ENCODE data around the gene FAF2. TPM values are rescaled to one million over a fixed set of nuclear protein-coding genes. Genes with fewer than 3 reads are reported as not detected.

The FAF2 gene
- total RNA-seq, 4 donors from 2014 or later = 21.2 to 27.3 (median 23.9) TPM

GRCh38 chr5:176466245-176466871 lies 18.2 kb downstream of the FAF2 start:
- peaks cover 12 to 28% (median 25%) of the 10 kb centered on the region in 4 donors for H3K4me1 ChIP-seq
- H3K9me3 ChIP-seq = no peaks in the 10 kb centered on the region
- 47% methylated on average over 6 of the region's 6 CpGs for WGBS
- H3K27me3 ChIP-seq = no peaks in the 10 kb centered on the region
- TF ChIP-seq EP300 (IDR thresholded peaks at IDR 0.05) (no peak), CTCF (IDR thresholded peaks at IDR 0.05) (no peak), POLR2A (IDR thresholded peaks at IDR 0.05; ENCODE audit: low read depth) (no peak), POLR2AphosphoS5 (IDR thresholded peaks at IDR 0.05) (no peak)
- intact Hi-C loops (cut with DNase I) = no loop called here
- H3K27ac ChIP-seq (replicated peaks in 1 of 4) = no peak overlapping the region
- H3K4me3 ChIP-seq = no peak overlapping the region
- peaks cover 0 to 10% (median 8%) of the 10 kb centered on the region in 4 donors for H3K36me3 ChIP-seq
- DNase-seq (ENCODE audit: extremely low spot score) = no peak

- no peak for DNase-seq (ENCODE audit: extremely low spot score)
- TF ChIP-seq POLR2A (IDR thresholded peaks at IDR 0.05; ENCODE audit: low read depth) = no peak
- peaks cover 0 to 18% (median 13%) of the 10 kb centered on the region in 4 donors for H3K36me3 ChIP-seq
- WGBS = 75% methylated on average over 1 of the region's 1 CpG
- no peaks in the 10 kb centered on the region for H3K27me3 ChIP-seq
- peaks cover 0 to 3% (median 0%) of the 10 kb centered on the region in 4 donors for H3K9me3 ChIP-seq
- intact Hi-C loops (cut with DNase I) = no loop called here
- peaks cover 12 to 28% (median 25%) of the 10 kb centered on the region in 4 donors for H3K4me1 ChIP-seq
- H3K4me3 ChIP-seq = no peak overlapping the region
- no peak overlapping the region for H3K27ac ChIP-seq (replicated peaks in 1 of 4)
These were observed 21.1 kb downstream of the FAF2 start for GRCh38 chr5:176469296-176469695.

GRCh38 chr5:176470539-176470938 lies 22.4 kb downstream of the FAF2 start:
- intact Hi-C loops (cut with DNase I) = no loop called here
- no peak for DNase-seq (ENCODE audit: extremely low spot score)
- no peaks in the 10 kb centered on the region for H3K27me3 ChIP-seq
- WGBS = 94% methylated on average over 4 of the region's 4 CpGs
- H3K4me3 ChIP-seq = no peak overlapping the region
- H3K9me3 ChIP-seq = peaks cover 0 to 4% (median 0%) of the 10 kb centered on the region in 4 donors
- peaks cover 11 to 22% (median 17%) of the 10 kb centered on the region in 4 donors for H3K4me1 ChIP-seq
- peaks cover 1 to 25% (median 11%) of the 10 kb centered on the region in 4 donors for H3K36me3 ChIP-seq
- H3K27ac ChIP-seq (replicated peaks in 1 of 4) = no peak overlapping the region
- TF ChIP-seq EP300 (IDR thresholded peaks at IDR 0.05) (no peak), POLR2AphosphoS5 (IDR thresholded peaks at IDR 0.05) (no peak), CTCF (IDR thresholded peaks at IDR 0.05) (no peak), POLR2A (IDR thresholded peaks at IDR 0.05; ENCODE audit: low read depth) (no peak)

GRCh38 chr5:176471098-176471497 lies 22.9 kb downstream of the FAF2 start:
- no peak for DNase-seq (ENCODE audit: extremely low spot score)
- WGBS = 100% methylated on average over 2 of the region's 2 CpGs
- Histone ChIP-seq H3K27ac (replicated peaks in 1 of 4) (no peak overlapping the region), H3K36me3 (peaks cover 6 to 30% (median 11%) of the 10 kb centered on the region in 4 donors), H3K4me1 (peaks cover 7 to 17% (median 11%) of the 10 kb centered on the region in 4 donors), H3K4me3 (no peak overlapping the region), H3K27me3 (no peaks in the 10 kb centered on the region), H3K9me3 (peaks cover 0 to 4% (median 0%) of the 10 kb centered on the region in 4 donors)
- intact Hi-C loops (cut with DNase I) = no loop called here
- TF ChIP-seq CTCF (IDR thresholded peaks at IDR 0.05) (no peak), POLR2A (IDR thresholded peaks at IDR 0.05; ENCODE audit: low read depth) (no peak), EP300 (IDR thresholded peaks at IDR 0.05) (no peak), POLR2AphosphoS5 (IDR thresholded peaks at IDR 0.05) (no peak)

GRCh38 chr5:176473335-176474006 lies 25.3 kb downstream of the FAF2 start:
- DNase-seq (ENCODE audit: extremely low spot score) = no peak
- peaks cover 0 to 4% (median 0%) of the 10 kb centered on the region in 4 donors for H3K9me3 ChIP-seq
- peaks cover 6 to 30% (median 11%) of the 10 kb centered on the region in 4 donors for H3K36me3 ChIP-seq
- no peaks in the 10 kb centered on the region for H3K27me3 ChIP-seq
- intact Hi-C loops (cut with DNase I) = no loop called here
- H3K4me1 ChIP-seq = peaks cover 0 to 5% (median 0%) of the 10 kb centered on the region in 4 donors
- 89% methylated on average over 7 of the region's 7 CpGs for WGBS
- no peak overlapping the region for H3K27ac ChIP-seq (replicated peaks in 1 of 4)
- no peak overlapping the region for H3K4me3 ChIP-seq
- TF ChIP-seq CTCF (IDR thresholded peaks at IDR 0.05) (no peak), POLR2A (IDR thresholded peaks at IDR 0.05; ENCODE audit: low read depth) (no peak), EP300 (IDR thresholded peaks at IDR 0.05) (no peak), POLR2AphosphoS5 (IDR thresholded peaks at IDR 0.05) (no peak)
